Stimulated activated CD8-positive, alpha-beta memory T cell treated with anti-CD3 and anti-CD28 coated beads, Interleukin-4, amount 100 ng/mL, for 4 hours (primary cell): ENCODE measurements around the gene CFP.
"Not testable (repeated sequence)": the region's sequence is repeated elsewhere in the genome, so short reads cannot be mapped to it uniquely, and the experiment has no call there.

Experiments
- DNase-seq, 2 donors: peaks; one replicate each; pipeline ENCODE4 v3.0.0-alpha.2; 2020; ENCODE audit warnings: low read depth in 2 of 2, low spot score in 1 of 2

Gene CFP

GRCh38 chrX:47629419-47630200, at the start of gene CFP:
TSS of gene CFP (minus strand) at chrX:47629930. CDS start at chrX:47629844, 86 bp downstream.
- DNase-seq: no peak

DNA sequence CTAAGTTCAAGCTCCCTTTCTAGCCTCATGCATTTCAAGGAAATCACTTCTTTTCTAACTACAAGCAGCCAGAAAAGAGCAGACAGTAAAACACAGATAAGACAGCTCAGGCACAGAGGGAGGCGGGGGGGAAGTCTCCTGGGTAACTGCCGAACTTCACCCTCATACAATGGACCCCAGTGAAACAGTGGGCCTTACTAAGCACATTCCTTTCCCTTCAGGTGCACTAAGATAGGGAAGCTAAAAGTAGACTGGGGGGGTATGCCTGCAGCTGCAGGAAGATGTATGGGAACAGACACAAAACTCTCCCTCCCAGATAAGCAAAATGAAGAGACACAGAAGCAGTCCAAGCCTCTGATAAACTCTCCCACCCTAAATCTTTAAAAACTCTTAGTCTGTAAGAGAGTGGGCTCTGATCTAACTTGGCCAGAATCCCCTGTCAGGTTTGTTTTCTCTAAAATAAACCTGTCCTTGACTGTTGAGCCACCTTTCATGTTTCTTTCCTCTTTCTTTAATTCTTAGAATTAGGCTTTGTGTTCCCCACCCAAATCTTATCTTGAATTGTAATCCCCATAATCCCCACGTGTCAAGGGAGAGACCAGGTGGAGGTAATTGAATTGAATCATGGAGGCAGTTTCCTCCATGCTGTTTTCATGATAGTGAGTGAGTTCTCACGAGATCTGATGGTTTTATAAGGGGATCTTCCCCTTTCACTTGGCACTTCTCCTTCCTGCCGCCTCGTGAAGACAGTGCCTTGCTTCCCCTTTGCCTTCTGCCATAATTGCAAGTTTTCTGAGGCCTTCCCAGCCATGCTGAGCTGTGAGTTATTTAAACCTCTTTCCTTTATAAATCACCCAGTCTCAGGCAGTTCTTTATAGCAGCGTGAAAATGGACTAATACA, 46.5 kb upstream of the CFP start:
- not testable (repeated sequence) for DNase-seq

GRCh38 chrX:47674776-47675175, 45.0 kb upstream of the CFP start:
- no peak for DNase-seq

GRCh38 chrX:47665797-47666196, 36.1 kb upstream of the CFP start:
- not testable (repeated sequence) for DNase-seq

- no peak for DNase-seq
Observed at GRCh38 chrX:47664737-47665136, 35.0 kb upstream of the CFP start.

DNA sequence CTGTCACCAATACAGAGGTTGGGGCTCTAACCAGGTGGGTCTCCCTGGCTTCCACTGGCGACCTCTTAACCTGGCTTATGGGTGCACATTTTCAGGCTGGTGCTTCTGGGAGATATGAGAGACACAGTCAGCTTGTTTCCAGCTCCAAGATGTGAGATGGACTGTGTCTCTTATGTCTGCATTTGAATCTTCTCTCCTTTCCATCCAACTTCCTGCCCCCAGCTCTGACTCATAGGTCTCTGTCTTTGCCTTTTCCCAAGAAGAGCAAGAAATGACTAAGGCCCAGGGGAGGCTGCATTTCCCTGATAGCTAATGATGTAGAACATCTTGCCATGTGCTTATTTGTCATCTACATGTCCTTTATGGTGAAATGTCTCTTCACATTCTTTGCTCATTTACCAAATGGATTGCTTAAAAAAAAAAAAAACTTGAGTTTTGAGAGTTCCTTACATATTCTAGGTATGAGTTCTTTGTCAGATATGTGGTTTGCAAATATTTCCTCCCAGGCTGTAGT, 32.5 kb upstream of the CFP start:
- no peak for DNase-seq

GRCh38 chrX:47661539-47661938, 31.8 kb upstream of the CFP start:
- DNase-seq: no peak

DNA sequence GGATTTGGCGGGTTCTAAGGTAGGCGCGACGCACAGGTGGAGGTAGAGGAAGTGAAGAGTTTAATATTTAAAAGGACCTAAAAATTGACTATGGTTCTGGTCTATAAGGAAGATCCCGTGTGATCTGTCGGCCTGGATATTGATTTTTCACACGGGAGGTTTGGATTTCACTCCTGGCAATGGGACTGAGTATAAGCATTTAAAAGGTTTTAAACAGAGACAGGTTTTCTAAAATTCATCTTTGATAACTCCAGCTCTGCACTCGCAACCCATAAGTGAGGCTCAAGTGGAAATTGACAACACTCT, 29.6 kb upstream of the CFP start:
- DNase-seq: no peak

DNA sequence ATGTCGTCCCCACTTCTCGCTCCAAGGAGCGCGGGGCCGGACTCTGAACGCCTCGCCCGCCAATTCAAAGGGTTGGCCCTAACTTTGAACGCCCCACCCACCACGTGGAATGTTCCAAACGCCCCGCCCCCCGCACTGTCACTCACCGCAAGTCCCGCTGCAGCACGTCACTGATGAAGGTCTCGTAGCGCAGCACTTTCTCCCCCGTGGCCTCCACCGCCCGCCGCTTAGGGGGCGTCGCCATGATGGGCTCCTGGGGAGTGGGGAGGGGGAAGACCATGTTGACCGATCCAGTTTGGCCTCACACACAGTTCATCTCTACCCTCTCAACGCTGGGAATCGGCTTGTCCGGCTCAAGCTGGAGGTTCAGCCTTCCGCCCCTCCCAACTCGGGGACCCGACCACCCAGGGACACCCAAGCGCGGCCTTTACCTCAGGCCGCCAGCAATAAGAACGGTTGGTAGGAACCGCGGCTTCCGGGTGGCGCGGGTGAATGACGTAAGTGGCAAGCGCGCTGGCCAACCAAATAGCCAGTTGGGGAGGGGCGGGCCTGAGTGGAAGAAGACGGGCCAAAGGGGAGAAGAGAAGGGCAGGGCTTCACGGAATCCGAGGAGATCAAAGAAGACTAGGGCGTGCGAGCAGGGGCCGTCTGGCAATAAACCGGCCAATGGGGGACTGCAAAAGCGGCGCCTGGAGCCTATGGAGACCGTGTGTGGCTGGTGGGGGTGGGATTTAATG, 29.1 kb upstream of the CFP start, which contains the start of gene UXT:
Gene UXT (minus strand): TSS at position 497 of the 737 bp plus-strand sequence. CDS start 253 bp downstream, at position 244.
- peak; percentile 81 to 83 for DNase-seq

- no peak for DNase-seq
Observed at GRCh38 chrX:47658301-47658683, 28.6 kb upstream of the CFP start.

DNA sequence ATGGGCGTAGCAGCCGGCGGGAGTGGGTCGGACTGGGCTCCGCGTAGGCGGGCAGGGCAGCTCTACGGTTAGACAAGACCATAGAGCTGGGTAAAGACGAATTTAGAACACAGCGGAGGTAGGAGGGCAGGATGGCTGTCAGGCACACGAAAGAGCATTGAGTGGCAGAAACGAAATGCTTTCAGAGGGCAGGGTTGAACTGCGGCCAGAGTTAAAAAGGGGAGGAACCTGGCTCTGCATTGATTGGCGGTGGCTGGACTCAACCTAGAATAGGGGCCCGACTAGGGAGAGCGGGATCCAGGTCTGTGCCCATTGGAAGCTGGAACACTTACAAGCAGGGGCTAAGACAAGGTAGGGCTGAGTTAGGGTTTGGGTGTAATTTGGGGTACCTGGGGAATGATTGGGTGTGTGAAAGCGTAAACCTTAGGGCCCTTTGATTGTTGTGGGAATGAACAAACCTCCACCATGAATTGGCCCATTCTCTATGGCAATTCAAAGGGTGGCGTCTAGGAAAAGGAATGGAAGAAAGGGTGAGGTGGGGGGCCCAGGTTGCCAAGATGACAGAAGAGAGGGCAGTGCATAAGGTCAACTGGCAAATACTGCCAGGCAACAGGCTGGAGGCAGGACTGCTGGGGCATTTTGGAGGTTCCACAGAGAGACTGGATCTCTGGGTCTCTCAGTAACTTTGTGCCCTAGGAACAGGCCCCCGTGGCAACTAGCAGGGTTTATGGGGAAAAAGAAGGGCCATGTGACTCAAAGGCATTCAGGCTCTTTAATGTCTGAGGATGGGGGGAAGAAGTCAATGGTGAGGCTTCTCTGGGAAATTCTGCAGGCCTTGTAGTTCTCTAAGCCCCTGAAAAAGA, 21.5 kb upstream of the CFP start:
- DNase-seq: no peak

DNA sequence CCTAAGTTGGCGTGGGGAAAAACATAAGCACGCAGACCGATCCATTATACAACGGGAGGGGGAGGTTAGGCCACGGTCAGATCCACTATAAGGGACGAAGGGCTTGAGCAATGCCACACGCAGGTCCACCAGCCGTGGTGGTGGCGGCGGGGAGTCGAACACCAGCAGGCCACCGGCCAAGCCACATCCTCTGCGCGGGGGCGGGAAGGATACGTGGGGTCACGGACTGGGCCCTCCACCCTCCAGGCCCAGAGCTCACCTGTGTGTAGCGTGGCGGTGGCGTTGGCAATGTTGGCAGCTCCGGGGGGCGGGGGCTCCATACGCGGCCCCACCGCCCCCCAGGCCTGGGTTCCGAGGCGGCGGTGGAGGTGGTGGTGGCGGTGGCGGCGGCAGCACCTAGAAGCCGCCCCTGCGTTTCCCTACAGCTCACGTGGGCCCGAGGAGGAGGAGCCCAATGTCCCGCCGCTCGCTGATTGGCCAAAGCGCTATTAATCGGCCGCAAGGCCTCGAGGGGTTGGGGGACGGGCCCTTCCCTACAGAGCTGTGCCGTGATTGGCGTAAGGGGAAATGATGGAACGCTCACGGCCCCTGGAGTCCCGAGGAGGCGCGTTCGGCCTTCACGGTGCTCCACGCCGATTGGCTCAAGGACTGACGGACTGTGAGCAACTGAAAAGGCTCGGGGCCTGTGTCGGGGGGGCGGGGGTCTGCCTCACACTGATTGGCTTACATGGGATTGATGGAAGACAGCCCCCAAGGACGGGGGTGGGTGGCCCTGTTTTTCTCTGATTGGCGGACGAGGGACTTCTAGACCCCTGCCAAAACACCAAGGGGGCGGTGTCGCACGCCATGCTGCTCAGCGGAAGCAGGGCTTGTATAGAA, 20.7 kb upstream of the CFP start, which contains the start of gene ELK1:
Gene ELK1 (minus strand): TSS at position 400 of the 879 bp plus-strand sequence. CDS start 9,122 bp downstream, outside the sequence.
- DNase-seq: peak; percentile 66 to 79

GRCh38 chrX:47649781-47650163, 20.0 kb upstream of the CFP start:
- DNase-seq: no peak

- DNase-seq: no peak
Observed at GRCh38 chrX:47649271-47649670, 19.5 kb upstream of the CFP start.

DNA sequence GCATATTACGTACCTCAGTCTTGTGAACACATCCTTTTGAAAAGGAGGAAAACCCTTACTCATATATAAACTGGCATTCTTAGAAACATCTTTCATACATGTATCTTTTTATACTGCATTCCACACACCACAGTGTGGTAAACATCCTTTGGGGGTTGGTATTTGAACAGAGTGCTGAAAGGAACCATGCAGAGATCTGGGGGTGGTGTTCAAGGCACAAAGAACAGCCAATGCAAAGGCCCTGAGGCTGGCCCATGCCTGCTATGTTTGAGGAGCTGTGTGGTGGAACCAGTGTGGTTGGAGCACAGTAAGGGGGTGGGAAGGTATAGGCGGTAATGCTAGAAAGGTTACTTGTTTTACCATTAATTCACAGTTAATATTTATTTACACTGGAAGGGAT, 18.6 kb upstream of the CFP start:
- no peak for DNase-seq

- DNase-seq: no peak
Observed at GRCh38 chrX:47646636-47647035, 16.9 kb upstream of the CFP start.

GRCh38 chrX:47645530-47645929, 15.8 kb upstream of the CFP start:
- no peak for DNase-seq

- DNase-seq: no peak
Observed at GRCh38 chrX:47644557-47645091, 14.9 kb upstream of the CFP start.

DNA sequence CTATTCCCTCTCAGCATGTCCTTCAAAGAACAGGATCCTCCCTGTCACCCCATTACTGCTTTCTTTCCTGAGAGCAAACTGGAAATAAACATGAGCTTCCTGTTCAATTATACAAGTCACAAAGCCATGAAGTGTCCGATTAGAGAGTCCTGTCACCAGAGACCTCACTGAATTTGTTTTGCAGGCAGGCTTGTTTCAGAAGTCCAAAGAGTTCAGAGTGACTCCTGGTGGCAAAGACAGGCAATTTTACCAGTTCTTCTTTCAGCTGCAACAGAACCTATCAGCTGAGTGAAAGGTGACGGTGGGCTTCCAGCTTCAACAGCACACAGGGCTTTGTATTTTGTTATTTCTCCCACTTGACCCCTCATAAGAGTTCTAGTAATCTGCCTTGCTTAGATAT, 14.2 kb upstream of the CFP start:
- DNase-seq: no peak
